ENCODE results near the gene TMEM229B. TPM values are rescaled to one million over a fixed set of nuclear protein-coding genes. Genes with fewer than 3 reads are reported as not detected.

TMEM229B gene
- total RNA-seq (10 to 100 TPM in 1 of 4 donors, 1 to 10 TPM in 3; 1.3 to 11.8 (median 6.6) TPM), polyA plus RNA-seq (3.6 TPM)
- long read RNA-seq, donor 1, full-length matches to known transcripts = 7 of 13 reads
- long read RNA-seq, donor 1, partial matches to known transcripts = 0 of 13 reads
- long read RNA-seq, donor 1, other reads (novel, unspliced or antisense) = 6 of 13 reads
- long read RNA-seq, donor 2, full-length matches to known transcripts = 8 of 8 reads
- long read RNA-seq, donor 2, partial matches to known transcripts = 0 of 8 reads
- long read RNA-seq, donor 2, other reads (novel, unspliced or antisense) = 0 of 8 reads
- long read RNA-seq, donor 3, partial matches to known transcripts = 0 of 2 reads
- long read RNA-seq, donor 3, other reads (novel, unspliced or antisense) = 2 of 2 reads
- long read RNA-seq, donor 4, partial matches to known transcripts = 0 of 2 reads
- long read RNA-seq, donor 4, other reads (novel, unspliced or antisense) = 1 of 2 reads

GRCh38 chr14:67487937-67488893, at the start of gene TMEM229B:
TSS of gene TMEM229B (minus strand) at chr14:67488721. CDS start at chr14:67473923, 14,798 bp downstream.
- no peaks in the 10 kb centered on the region for H3K9me3 ChIP-seq (ENCODE audit: control insufficient read depth, low read length)
- DNase-seq (peak in 2 of 3 donors; percentile 69 to 72), ATAC-seq (peak in 1 of 2 donors; percentile 73)
- no peaks in the 10 kb centered on the region for H3K4me1 ChIP-seq (ENCODE audit: control insufficient read depth, insufficient read depth, low read length)
- 62% methylated on average over 13 of the region's 13 CpGs for WGBS
- peak within 1 kb of the TSS; percentile 50 for H3K4me3 ChIP-seq (ENCODE audit: low read length)
- no peaks in the 10 kb centered on the region for H3K27me3 ChIP-seq (ENCODE audit: control insufficient read depth, insufficient read depth)
- peak within 1 kb of the TSS; percentile 68 for H3K27ac ChIP-seq (ENCODE audit: low read length)
- intact Hi-C loops (cut with DNase I) = no loop called here

- Histone ChIP-seq H3K4me1 (ENCODE audit: control insufficient read depth, insufficient read depth, low read length) (no peaks in the 10 kb centered on the region), H3K27ac (ENCODE audit: low read length) (no peak overlapping the region), H3K4me3 (ENCODE audit: low read length) (no peak overlapping the region), H3K27me3 (ENCODE audit: control insufficient read depth, insufficient read depth) (no peaks in the 10 kb centered on the region), H3K9me3 (ENCODE audit: control insufficient read depth, low read length) (no peaks in the 10 kb centered on the region)
- WGBS = 54% methylated on average over 3 of the region's 3 CpGs
- no peak for ATAC-seq
- intact Hi-C loops (cut with DNase I) = no loop called here
- no peak for DNase-seq
Observed at GRCh38 chr14:67537736-67538135, 49.2 kb upstream of the TMEM229B start.

- no peak for DNase-seq
- H3K4me3 ChIP-seq (ENCODE audit: low read length) = no peak overlapping the region
- intact Hi-C loops (cut with DNase I) = no loop called here
- H3K4me1 ChIP-seq (ENCODE audit: control insufficient read depth, insufficient read depth, low read length) = no peaks in the 10 kb centered on the region
- no peak for ATAC-seq
- no peaks in the 10 kb centered on the region for H3K9me3 ChIP-seq (ENCODE audit: control insufficient read depth, low read length)
- WGBS = 68% methylated on average over 4 of the region's 4 CpGs
- no peak overlapping the region for H3K27ac ChIP-seq (ENCODE audit: low read length)
- no peaks in the 10 kb centered on the region for H3K27me3 ChIP-seq (ENCODE audit: control insufficient read depth, insufficient read depth)
Observed at GRCh38 chr14:67536087-67536486, 47.6 kb upstream of the TMEM229B start.

- Histone ChIP-seq H3K4me1 (ENCODE audit: control insufficient read depth, insufficient read depth, low read length) (no peaks in the 10 kb centered on the region), H3K4me3 (ENCODE audit: low read length) (peak overlapping the region; percentile 44), H3K27ac (ENCODE audit: low read length) (no peak overlapping the region), H3K9me3 (ENCODE audit: control insufficient read depth, low read length) (no peaks in the 10 kb centered on the region), H3K27me3 (ENCODE audit: control insufficient read depth, insufficient read depth) (no peaks in the 10 kb centered on the region)
- intact Hi-C loops (cut with DNase I) = loop anchor here in 1 of 4 donors (5.0 kb wide), 1 partner anchor 34 kb away; no protein-coding TSS in a partner anchor
- ATAC-seq = no peak
- WGBS = 37% methylated on average over 6 of the region's 6 CpGs
- DNase-seq = no peak
Observed at GRCh38 chr14:67533754-67534085, 45.2 kb upstream of the TMEM229B start.

GRCh38 chr14:67532998-67533753, 44.7 kb upstream of the TMEM229B start, which contains the start of gene PLEKHH1:
TSS of gene PLEKHH1 (plus strand) at chr14:67533290. CDS start at chr14:67541868, 8,578 bp downstream.
- DNase-seq (peak; percentile 83 to 90 (median 89)), ATAC-seq (peak; percentile 97 to 98)
- Histone ChIP-seq H3K27ac (ENCODE audit: low read length) (no peak within 1 kb of the TSS), H3K27me3 (ENCODE audit: control insufficient read depth, insufficient read depth) (no peaks in the 10 kb centered on the region), H3K4me3 (ENCODE audit: low read length) (peak within 1 kb of the TSS; percentile 44), H3K9me3 (ENCODE audit: control insufficient read depth, low read length) (no peaks in the 10 kb centered on the region), H3K4me1 (ENCODE audit: control insufficient read depth, insufficient read depth, low read length) (no peaks in the 10 kb centered on the region)
- WGBS = 1% methylated on average over 86 of the region's 86 CpGs
- intact Hi-C loops (cut with DNase I) = loop anchor here in 1 of 4 donors (5.0 kb wide), 1 partner anchor 34 kb away; no protein-coding TSS in a partner anchor

GRCh38 chr14:67532606-67532997, 44.1 kb upstream of the TMEM229B start:
- Histone ChIP-seq H3K4me3 (ENCODE audit: low read length) (peak overlapping the region; percentile 44), H3K27me3 (ENCODE audit: control insufficient read depth, insufficient read depth) (no peaks in the 10 kb centered on the region), H3K9me3 (ENCODE audit: control insufficient read depth, low read length) (no peaks in the 10 kb centered on the region), H3K4me1 (ENCODE audit: control insufficient read depth, insufficient read depth, low read length) (no peaks in the 10 kb centered on the region), H3K27ac (ENCODE audit: low read length) (no peak overlapping the region)
- WGBS = 17% methylated on average over 23 of the region's 23 CpGs
- intact Hi-C loops (cut with DNase I) = loop anchor here in 1 of 4 donors (5.0 kb wide), 1 partner anchor 35 kb away; no protein-coding TSS in a partner anchor
- DNase-seq (no peak), ATAC-seq (no peak)

- no peaks in the 10 kb centered on the region for H3K4me1 ChIP-seq (ENCODE audit: control insufficient read depth, insufficient read depth, low read length)
- no peak overlapping the region for H3K4me3 ChIP-seq (ENCODE audit: low read length)
- intact Hi-C loops (cut with DNase I) = loop anchor here in 3 of 4 donors (5.0 to 10.0 kb wide), 2 partner anchors 37 to 45 kb away; no protein-coding TSS in a partner anchor
- WGBS = 84% methylated on average over 5 of the region's 5 CpGs
- DNase-seq (no peak), ATAC-seq (no peak)
- no peak overlapping the region for H3K27ac ChIP-seq (ENCODE audit: low read length)
- no peaks in the 10 kb centered on the region for H3K27me3 ChIP-seq (ENCODE audit: control insufficient read depth, insufficient read depth)
- H3K9me3 ChIP-seq (ENCODE audit: control insufficient read depth, low read length) = no peaks in the 10 kb centered on the region
Observed at GRCh38 chr14:67529947-67530935, 41.7 kb upstream of the TMEM229B start.

- no peaks in the 10 kb centered on the region for H3K9me3 ChIP-seq (ENCODE audit: control insufficient read depth, low read length)
- DNase-seq = no peak
- H3K27ac ChIP-seq (ENCODE audit: low read length) = no peak overlapping the region
- H3K4me3 ChIP-seq (ENCODE audit: low read length) = no peak overlapping the region
- no peaks in the 10 kb centered on the region for H3K4me1 ChIP-seq (ENCODE audit: control insufficient read depth, insufficient read depth, low read length)
- 97% methylated on average over 1 of the region's 1 CpG for WGBS
- no peak for ATAC-seq
- intact Hi-C loops (cut with DNase I) = loop anchor here in 2 of 4 donors (5.0 to 10.0 kb wide), 2 partner anchors 39 to 47 kb away; no protein-coding TSS in a partner anchor
- H3K27me3 ChIP-seq (ENCODE audit: control insufficient read depth, insufficient read depth) = no peaks in the 10 kb centered on the region
Observed at GRCh38 chr14:67528276-67528675, 39.8 kb upstream of the TMEM229B start.

GRCh38 chr14:67527756-67528155, 39.2 kb upstream of the TMEM229B start:
- WGBS = 75% methylated on average over 5 of the region's 5 CpGs
- intact Hi-C loops (cut with DNase I) = loop anchor here in 2 of 4 donors (5.0 to 10.0 kb wide), 2 partner anchors 40 to 47 kb away; no protein-coding TSS in a partner anchor
- H3K27ac ChIP-seq (ENCODE audit: low read length) = no peak overlapping the region

More at GRCh38 chr14:67527756-67528155, 39.2 kb upstream of the TMEM229B start:
- ATAC-seq (no peak), DNase-seq (no peak)
- Histone ChIP-seq H3K27me3 (ENCODE audit: control insufficient read depth, insufficient read depth) (no peaks in the 10 kb centered on the region), H3K4me3 (ENCODE audit: low read length) (no peak overlapping the region), H3K9me3 (ENCODE audit: control insufficient read depth, low read length) (no peaks in the 10 kb centered on the region), H3K4me1 (ENCODE audit: control insufficient read depth, insufficient read depth, low read length) (no peaks in the 10 kb centered on the region)
